Fibroblast of villous mesenchyme (primary cell): Measurements from ENCODE around the gene MYO5A. TPM values are rescaled to one million over a fixed set of nuclear protein-coding genes. Genes with fewer than 3 reads are reported as not detected.
"Not testable (repeated sequence)": the region's sequence is repeated elsewhere in the genome, so short reads cannot be mapped to it uniquely, and the experiment has no call there.

ENCODE experiments used
- DNase-seq: peaks from one replicate; pipeline ENCODE4 v3.0.0-alpha.2; 2010; ENCODE audit warnings: low read depth
- H3K4me3 ChIP-seq: 2 replicates; pipeline ENCODE4 v1.5.1; 2011; ENCODE audit warnings: low read depth, mild to moderate bottlenecking, low read length
- CTCF ChIP-seq: IDR thresholded peaks from 2 replicates; pipeline ENCODE4 v1.5.1; 2012; ENCODE audit warnings: low read depth, mild to moderate bottlenecking, low read length; ENCODE audit not compliant: insufficient read depth
- total RNA-seq: library from RNA; depleted of rRNA; stranded (reverse); fragments of >200 nt; gene quantifications from 2 replicates; pipeline ENCODE4 v1.2.3, GENCODE V29; 2012

MYO5A gene
- total RNA-seq, 1 donor = 53.1 TPM

GRCh38 chr15:52514482-52514881 is 14.2 kb downstream of the MYO5A start:
- no peak for DNase-seq
- H3K4me3 ChIP-seq = no peak overlapping the region
- no peak for TF ChIP-seq CTCF

DNA sequence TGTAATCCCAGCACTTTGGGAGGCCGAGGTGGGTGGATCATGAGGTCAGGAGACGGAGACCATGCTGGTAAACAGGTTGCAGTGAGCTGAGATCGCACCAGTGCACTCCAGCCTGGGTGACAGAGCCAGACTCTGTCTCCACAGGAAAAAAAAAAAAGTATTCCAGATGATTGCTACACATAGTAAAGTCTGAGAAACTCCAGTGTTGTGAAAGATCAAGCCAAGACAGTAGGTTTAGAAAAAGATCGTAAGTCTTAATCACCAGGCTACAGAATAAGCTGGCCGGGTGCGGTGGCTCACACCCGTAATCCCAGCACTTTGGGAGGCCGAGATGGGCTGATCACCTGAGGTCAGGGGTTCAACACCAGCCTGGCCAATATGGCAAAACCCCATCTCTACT is 15.8 kb downstream of the MYO5A start:
- DNase-seq = peak; percentile 57
- not testable (repeated sequence) for H3K4me3 ChIP-seq

- DNase-seq = no peak
Measured at GRCh38 chr15:52511084-52511483, 17.6 kb downstream of the MYO5A start.

DNA sequence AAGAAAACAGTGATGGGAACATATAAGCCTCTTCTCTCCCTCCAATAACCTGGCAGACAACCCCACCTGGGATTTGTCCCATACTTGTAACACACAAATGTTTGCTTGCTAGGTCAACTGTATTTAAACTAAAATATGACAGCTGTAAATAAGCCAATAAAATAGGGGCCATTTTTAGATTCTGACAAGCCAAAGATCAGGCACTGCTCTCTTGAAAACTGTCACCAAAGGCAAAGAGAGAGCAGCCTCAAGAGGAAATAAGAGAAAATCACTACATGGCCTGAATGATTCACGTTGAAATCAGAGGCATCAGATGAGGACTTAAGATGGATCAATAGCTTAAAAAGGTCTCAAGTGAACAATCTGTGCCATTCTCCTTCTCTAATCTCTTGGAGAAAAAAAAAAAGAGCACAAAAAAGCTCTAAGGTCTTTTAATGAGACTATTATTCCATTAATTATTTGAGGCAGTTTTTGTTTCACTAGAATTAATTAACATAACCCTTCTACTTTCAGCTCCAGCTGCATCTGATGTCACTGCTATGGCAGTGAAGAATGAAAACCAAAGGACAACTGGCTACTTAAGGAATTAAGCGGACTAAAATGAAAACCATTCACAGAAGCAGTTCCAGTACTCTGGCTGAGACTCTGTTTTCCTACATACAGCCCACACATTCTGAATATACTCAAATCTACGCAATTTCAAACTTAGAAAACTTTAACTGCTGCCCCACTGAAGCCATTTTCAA is 19.0 kb downstream of the MYO5A start:
- DNase-seq = no peak
- no peak for TF ChIP-seq CTCF
- H3K4me3 ChIP-seq = no peak overlapping the region

More at GRCh38 chr15:52511084-52511483, 17.6 kb downstream of the MYO5A start:
- H3K4me3 ChIP-seq = no peak overlapping the region
- no peak for TF ChIP-seq CTCF

DNA sequence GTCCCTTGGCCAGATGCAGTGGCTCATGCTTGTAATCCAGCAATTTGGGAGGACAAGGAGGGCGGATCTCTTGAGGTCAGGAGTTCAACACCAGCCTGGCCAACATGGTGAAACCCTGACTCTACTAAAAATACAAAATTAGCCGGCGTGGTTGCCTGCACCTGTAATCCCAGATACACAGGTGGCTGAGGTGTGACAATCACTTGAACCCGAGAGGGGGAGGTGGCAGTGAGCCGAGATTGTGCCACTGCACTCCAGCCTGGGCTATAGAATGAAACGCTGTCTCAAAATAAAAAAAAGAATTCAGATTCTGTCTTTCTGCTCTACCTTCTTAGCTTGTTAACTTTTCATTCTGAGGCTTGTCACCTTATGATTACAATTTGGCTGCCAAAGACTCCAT is 22.1 kb downstream of the MYO5A start:
- no peak for DNase-seq
- TF ChIP-seq CTCF = no peak
- no peak overlapping the region for H3K4me3 ChIP-seq

DNA sequence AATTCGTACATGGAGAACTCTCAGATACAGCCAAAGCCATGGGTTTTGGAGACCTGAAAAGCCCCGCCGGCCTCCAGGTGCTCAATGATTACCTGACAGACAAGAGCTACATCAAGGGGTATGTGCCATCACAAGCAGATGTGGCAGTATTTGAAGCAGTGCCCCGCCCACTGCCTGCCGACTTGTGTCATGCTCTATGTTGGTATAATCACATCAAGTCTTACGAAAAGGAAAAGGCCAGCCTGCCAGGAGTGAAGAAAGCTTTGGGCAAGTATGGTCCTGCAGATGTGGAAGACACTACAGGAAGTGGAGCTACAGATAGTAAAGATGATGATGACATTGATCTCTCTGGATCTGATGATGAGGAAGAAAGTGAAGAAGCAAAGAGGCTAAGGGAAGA is 23.5 kb downstream of the MYO5A start:
- no peak for DNase-seq
- TF ChIP-seq CTCF = no peak
- no peak overlapping the region for H3K4me3 ChIP-seq

GRCh38 chr15:52503788-52504496 is 24.7 kb downstream of the MYO5A start:
- no peak for DNase-seq
- no peak overlapping the region for H3K4me3 ChIP-seq
- no peak for TF ChIP-seq CTCF
